SKM-1 (cell line): ENCODE measurements around the gene CFAP299.
A peak's percentile ranks its signal among the peaks of the same experiment; 100 is the strongest.
"Not testable (repeated sequence)": the region's sequence is repeated elsewhere in the genome, so short reads cannot be mapped to it uniquely, and the experiment has no call there.

ENCODE experiments used
- DNase-seq: peaks from one replicate; lab custom pipeline; 2025; ENCODE audit not compliant: unreplicated experiment; lab: John Stamatoyannopoulos, UW

The CFAP299 gene

DNA sequence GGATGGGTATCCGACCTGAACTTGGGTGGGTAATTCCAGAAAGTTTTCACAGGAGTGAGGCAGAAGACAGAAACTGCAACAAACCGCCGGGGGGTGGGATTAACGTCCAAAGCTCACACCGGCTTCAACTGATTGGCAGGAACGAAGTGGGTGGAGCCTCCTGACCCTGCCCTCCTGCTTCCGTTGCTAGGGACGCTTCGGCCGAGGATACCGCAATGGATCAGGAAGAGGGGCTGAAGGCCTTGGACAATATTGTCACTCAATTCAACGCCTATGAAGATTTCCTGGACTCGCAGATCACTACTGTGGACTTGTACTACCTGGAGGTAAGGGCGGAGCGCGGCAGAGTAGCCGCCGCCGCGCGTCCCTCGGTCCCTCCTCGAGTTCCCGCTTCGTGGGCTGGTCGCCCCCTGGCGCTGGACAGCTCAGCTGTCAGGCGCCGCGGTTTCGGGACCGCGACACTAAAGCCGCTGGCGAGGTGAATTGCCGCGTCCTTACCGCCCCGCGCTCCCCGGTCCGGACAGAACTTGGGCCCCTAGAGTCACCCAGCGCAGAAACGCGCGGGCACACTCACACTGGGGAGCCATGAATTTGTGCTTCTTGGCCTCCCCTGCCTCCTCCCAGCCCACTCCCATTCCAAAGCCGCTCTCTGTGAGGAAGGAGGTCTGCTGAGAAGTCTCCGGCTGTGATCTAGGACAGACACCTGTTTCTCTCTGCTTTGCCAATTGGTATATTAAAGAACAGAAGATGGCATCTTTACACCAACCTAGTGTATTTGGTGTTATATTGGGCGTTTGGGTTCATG lies at the start of gene CFAP299:
Gene CFAP299 (plus strand): TSS at position 177 of the 805 bp plus-strand sequence.
- DNase-seq = peak; percentile 95

DNA sequence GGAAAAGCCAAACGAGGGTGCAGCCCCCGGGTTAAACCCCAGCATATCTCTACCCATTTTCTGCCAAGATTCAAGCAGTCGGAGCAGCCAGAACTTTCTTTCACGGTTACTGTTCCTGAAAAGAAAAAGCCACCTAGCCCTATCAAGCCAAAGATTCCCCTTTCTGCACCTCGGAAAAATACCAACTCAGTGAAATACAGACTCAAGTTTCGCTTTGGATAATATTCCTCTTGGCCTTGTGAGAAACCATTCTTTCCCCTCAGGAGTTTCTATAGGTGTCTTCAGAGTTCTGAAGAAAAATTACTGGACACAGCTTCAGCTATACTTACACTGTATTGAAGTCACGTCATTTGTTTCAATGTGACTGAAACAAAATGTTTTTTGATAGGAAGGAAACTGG lies 49.1 kb upstream of the CFAP299 start:
- DNase-seq = no peak

- DNase-seq = not testable (repeated sequence)
These were observed 44.9 kb upstream of the CFAP299 start for GRCh38 chr4:80290665-80291064.

GRCh38 chr4:80294206-80294605 lies 41.3 kb upstream of the CFAP299 start:
- DNase-seq = no peak

GRCh38 chr4:80295336-80295735 lies 40.2 kb upstream of the CFAP299 start:
- no peak for DNase-seq

DNA sequence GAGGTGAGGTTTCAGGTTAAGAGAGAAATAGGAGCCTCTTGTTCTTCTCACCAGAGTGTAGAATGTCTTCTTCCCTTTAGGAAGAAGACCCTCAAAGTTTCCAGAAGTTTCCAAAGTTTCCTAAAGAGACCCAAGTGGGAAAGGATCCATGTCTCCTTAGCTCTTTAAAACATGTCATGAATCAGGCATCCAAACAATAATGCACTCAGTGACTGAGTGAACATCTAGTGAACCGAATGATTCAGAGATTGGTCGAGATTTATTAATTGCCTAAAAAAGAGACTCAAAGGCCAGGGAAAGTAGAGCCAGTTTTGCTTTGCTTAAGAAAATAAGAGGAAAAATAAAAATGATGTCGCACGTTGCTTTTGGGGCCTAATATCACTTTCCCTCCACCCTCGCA lies 39.7 kb upstream of the CFAP299 start:
- no peak for DNase-seq

DNA sequence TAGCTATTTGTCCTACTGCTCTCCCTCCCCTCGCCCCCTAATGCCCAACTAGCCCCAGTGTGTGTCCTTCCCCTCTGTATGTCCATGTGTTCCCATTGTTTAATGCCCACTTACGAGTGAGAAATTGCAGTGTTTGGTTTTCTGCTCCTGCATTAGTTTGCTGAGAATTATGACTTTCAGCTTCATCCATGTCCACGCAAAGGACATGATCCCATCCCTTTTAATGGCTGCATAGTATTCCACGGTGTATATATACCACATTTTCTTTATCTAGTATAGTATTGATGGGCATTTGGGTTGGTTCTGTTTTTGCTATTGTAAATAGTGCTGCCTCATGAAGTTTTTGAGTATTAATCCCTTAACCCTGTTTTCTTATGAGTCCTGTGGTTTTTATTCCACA lies 33.6 kb upstream of the CFAP299 start:
- no peak for DNase-seq

GRCh38 chr4:80302616-80303223 lies 32.8 kb upstream of the CFAP299 start:
- no peak for DNase-seq

GRCh38 chr4:80305466-80305865 lies 30.1 kb upstream of the CFAP299 start:
- DNase-seq = no peak

GRCh38 chr4:80306260-80306659 lies 29.3 kb upstream of the CFAP299 start:
- DNase-seq = no peak

DNA sequence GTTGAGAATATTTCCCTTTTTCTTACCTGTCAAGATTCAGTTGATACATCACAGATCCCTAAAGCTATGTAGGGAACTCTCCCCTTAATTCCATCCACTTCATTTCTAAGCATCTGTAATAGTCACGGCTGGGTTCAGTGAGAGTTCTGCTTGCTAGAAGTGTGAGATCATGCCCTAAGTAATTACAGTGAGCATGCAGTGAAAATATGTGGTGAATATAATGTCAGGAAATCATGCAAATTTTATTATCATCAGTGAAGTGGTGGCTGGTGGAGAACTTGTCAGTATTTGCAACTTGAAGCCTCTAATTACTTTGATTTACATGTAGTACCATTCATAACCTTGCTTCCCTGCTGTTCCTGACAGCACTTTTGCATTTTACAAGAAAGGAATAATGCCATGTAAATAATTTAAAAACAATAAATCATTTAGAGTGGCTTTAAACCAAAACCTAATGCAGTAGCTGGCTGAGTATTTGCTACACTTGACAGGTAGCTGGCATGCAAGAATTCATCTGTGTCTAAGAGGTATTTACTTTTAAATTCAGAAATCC lies 28.3 kb upstream of the CFAP299 start:
- DNase-seq = no peak

- no peak for DNase-seq
These were observed 27.6 kb upstream of the CFAP299 start for GRCh38 chr4:80307774-80308465.

DNA sequence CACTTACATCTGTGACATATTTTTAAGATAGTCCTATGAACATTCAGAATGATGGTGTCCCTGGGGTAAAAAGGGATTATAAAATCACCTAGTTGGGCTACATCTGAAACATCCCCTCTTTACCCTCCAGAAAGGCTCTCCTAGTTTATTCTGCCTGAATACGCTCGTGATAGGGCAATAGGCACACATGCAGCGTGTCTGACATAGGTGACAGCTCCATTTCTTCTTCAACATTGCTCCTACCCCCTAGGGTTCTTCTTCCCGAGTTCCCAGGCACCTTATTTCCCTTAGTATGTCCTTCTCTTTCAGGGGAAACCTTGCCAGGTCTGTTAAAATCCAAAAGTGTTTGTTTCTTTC lies 27.1 kb upstream of the CFAP299 start:
- no peak for DNase-seq

DNA sequence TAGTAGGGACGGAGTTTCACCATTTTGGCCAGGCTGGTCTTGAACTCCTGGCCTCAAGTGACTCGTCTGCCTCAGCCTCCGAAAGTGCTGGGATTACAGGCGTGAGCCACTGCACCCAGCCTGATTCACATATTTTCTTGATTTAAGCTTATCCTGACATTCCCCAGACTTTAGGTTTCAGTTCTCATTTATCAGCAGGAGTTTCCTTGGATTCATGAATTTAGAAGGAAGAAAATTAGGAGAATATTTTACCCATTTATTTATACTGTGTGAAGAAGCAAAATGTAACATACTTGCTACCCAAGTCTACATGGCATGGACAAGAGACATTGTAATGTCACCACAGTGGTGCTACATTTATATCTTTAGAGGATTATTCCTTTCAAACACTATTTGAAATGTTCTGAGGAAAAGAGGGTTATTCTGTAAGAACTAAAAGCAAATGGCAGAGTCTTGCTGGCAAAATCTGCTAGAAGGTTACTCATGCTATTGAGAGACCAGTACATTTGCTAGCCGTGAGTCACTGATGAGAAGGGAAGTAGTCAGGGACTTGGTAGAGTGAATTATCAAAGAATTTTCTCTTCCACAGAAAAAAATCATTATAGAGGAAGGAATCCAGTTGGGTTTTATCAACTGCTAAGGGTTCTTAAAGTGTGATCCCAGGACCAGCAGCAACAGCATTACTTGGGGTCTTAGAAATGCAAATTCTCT lies 26.1 kb upstream of the CFAP299 start:
- no peak for DNase-seq

DNA sequence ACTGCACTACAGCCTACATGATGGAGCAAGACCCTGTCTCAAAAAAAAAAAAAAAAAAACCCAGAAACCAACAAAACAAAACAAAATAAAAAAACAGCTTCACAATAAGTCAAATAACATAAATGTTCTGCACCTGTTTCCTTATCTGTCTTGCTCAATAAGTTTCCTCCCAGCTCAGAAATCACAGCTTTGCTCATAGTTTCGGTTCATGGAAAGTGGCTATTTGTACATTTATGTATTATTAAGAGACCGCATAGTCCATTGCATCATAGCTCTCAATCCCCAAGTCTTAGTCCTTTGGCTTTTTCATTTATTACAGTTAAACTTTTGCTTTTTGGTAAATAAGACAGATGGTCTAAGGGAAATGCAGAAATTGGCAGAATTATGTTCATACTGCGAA lies 24.4 kb upstream of the CFAP299 start:
- no peak for DNase-seq

DNA sequence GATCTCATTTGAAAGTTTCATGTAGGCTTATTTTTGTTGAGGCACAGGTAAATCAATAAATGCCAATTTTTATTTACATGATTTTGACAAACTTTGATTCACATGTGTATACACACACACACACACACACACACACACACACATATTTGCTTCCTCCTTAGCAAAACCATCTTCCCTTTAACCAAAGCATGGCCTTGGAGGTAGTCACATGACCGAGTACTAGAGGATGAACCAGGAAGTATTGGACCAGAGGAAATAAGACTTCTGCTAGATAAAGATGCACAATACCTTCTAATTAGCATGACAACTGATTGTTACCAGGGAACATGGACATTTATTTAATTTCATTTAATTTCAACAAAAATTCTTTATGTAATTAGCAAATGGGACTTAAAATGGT lies 23.4 kb upstream of the CFAP299 start:
- no peak for DNase-seq

- no peak for DNase-seq
These were observed 21.9 kb upstream of the CFAP299 start for GRCh38 chr4:80313627-80314026.

GRCh38 chr4:80315848-80316247 lies 19.7 kb upstream of the CFAP299 start:
- not testable (repeated sequence) for DNase-seq

GRCh38 chr4:80321341-80321740 lies 14.2 kb upstream of the CFAP299 start:
- no peak for DNase-seq

DNA sequence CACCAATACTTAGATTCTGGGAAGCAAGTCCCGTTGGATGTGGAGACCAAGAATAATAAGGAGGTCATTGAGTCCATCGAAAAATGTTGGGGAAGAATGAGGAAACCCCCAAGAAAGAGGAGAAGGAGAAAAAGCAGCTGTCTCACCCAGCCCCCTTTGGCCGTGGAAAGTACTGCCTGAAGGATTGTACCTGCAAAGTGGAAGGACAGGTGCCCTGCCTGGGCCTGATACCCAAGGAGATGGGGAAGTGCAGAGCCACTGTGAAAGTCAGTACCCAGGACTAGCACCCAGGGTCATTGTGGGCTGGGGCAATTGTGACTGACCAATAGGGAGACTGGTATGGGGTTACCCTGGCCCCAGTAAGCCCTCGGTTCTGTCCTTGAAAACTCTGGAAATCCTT lies 13.8 kb upstream of the CFAP299 start:
- DNase-seq = no peak

DNA sequence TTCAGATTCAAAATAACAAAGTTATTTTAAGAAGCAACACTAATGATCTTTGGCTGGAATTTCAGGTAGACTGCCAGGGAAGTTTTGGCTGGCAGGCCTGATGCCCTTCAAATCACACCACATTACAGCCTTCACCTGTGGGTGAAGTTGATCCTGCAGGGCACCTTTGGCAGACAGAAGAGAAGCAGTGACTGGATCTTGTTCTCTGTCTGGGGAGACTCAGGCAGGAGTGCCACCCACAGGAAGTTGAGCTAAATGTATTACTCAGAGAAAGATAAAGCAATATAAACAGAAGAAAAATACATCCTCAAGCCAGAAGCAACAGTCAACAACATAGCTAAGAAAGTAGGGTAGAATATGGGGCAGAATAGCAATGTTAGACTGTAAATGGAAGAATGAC lies 12.8 kb upstream of the CFAP299 start:
- no peak for DNase-seq
